HL-60/S4 (cell line): ENCODE results near the gene CREBBP.

Experiments
- in situ Hi-C: fragments of 300-500 bp; cut with MboI; formaldehyde crosslinking; loops from 2 replicates; pipeline ENCODE4 v1.14.3; 2022; ENCODE audit warnings: low sequenced_read_pairs

CREBBP gene

GRCh38 chr16:3798838-3799237, 81.7 kb downstream of the CREBBP start:
- in situ Hi-C loops = no loop called here

GRCh38 chr16:3797904-3798811, 82.4 kb downstream of the CREBBP start:
- in situ Hi-C loops = no loop called here

- in situ Hi-C loops = no loop called here
Observed at GRCh38 chr16:3797473-3797872, 83.0 kb downstream of the CREBBP start.

- in situ Hi-C loops = no loop called here
Observed at GRCh38 chr16:3793161-3793576, 87.3 kb downstream of the CREBBP start.

GRCh38 chr16:3792472-3793012, 88.0 kb downstream of the CREBBP start:
- in situ Hi-C loops = no loop called here

- in situ Hi-C loops = no loop called here
Observed at GRCh38 chr16:3791701-3792100, 88.8 kb downstream of the CREBBP start.

GRCh38 chr16:3789375-3790099, 91.0 kb downstream of the CREBBP start:
- in situ Hi-C loops = no loop called here

GRCh38 chr16:3788711-3789374, 91.7 kb downstream of the CREBBP start:
- in situ Hi-C loops = no loop called here

- in situ Hi-C loops = no loop called here
Observed at GRCh38 chr16:3787924-3788661, 92.4 kb downstream of the CREBBP start.

- in situ Hi-C loops = no loop called here
Observed at GRCh38 chr16:3785413-3785812, 95.1 kb downstream of the CREBBP start.

- in situ Hi-C loops = no loop called here
Observed at GRCh38 chr16:3783516-3783915, 97.0 kb downstream of the CREBBP start.

GRCh38 chr16:3782566-3782965, 97.9 kb downstream of the CREBBP start:
- in situ Hi-C loops = no loop called here

- in situ Hi-C loops = no loop called here
Observed at GRCh38 chr16:3781421-3781820, 99.1 kb downstream of the CREBBP start.

- in situ Hi-C loops = no loop called here
Observed at GRCh38 chr16:3780570-3780969, 99.9 kb downstream of the CREBBP start.

- in situ Hi-C loops = no loop called here
Observed at GRCh38 chr16:3776316-3776715, 104.2 kb downstream of the CREBBP start.

GRCh38 chr16:3774819-3775218, 105.7 kb downstream of the CREBBP start:
- in situ Hi-C loops = no loop called here

- in situ Hi-C loops = no loop called here
Observed at GRCh38 chr16:3774156-3774767, 106.3 kb downstream of the CREBBP start.

- in situ Hi-C loops = no loop called here
Observed at GRCh38 chr16:3773663-3774062, 106.8 kb downstream of the CREBBP start.

GRCh38 chr16:3771513-3771912, 109.0 kb downstream of the CREBBP start:
- in situ Hi-C loops = no loop called here

GRCh38 chr16:3770530-3770929, 110.0 kb downstream of the CREBBP start:
- in situ Hi-C loops = no loop called here
